Parathyroid adenoma (tissue), 2 donors: ENCODE results near the gene SPSB1.

Experiments
- H2AFZ ChIP-seq: fragments of 300-600 bp; sonication (generic); one replicate; pipeline ENCODE4 v1.7.0; 2017; ENCODE audit warnings: antibody characterized with exemption, mild to moderate bottlenecking
- H3K27ac ChIP-seq: fragments of 300-600 bp; sonication (generic); one replicate; pipeline ENCODE4 v1.7.0; 2017
- H3K27me3 ChIP-seq: fragments of 300-600 bp; sonication (generic); one replicate; pipeline ENCODE4 v1.7.0; 2017; ENCODE audit warnings: low read length; ENCODE audit not compliant: control insufficient read depth, insufficient read depth
- H3K36me3 ChIP-seq: fragments of 300-600 bp; sonication (generic); one replicate; pipeline ENCODE4 v1.7.0; 2017; ENCODE audit warnings: low read length; ENCODE audit not compliant: control insufficient read depth, insufficient read depth
- H3K4me1 ChIP-seq: fragments of 300-600 bp; sonication (generic); one replicate; pipeline ENCODE4 v1.7.0; 2017; ENCODE audit warnings: control low read depth
- H3K4me2 ChIP-seq: fragments of 300-600 bp; sonication (generic); one replicate; pipeline ENCODE4 v1.7.0; 2017; ENCODE audit warnings: low read length
- H3K4me3 ChIP-seq: fragments of 300-600 bp; sonication (generic); one replicate; pipeline ENCODE4 v1.7.0; 2017; ENCODE audit warnings: low read depth, low read length
- H3K79me2 ChIP-seq: fragments of 300-600 bp; sonication (generic); one replicate; pipeline ENCODE4 v1.7.0; 2017; ENCODE audit warnings: control low read depth
- H3K9ac ChIP-seq: fragments of 300-600 bp; sonication (generic); one replicate; pipeline ENCODE4 v1.7.0; 2017; ENCODE audit warnings: mild to moderate bottlenecking
- H3K9me3 ChIP-seq: fragments of 300-600 bp; sonication (generic); one replicate; pipeline ENCODE4 v1.7.0; 2017; ENCODE audit warnings: low read length; ENCODE audit not compliant: control insufficient read depth
- CTCF ChIP-seq: fragments of 300-600 bp; sonication (generic); IDR thresholded peaks from one replicate; pipeline ENCODE4 v1.7.0; 2017; ENCODE audit warnings: antibody characterized with exemption, mild to moderate bottlenecking
- donor health status: primary hyperparathyroidism.

Gene SPSB1

GRCh38 chr1:9292361-9293240 is at the start of gene SPSB1:
Gene SPSB1 (plus strand): TSS chr1:9292894. CDS start chr1:9355892, 62,998 bp downstream.
- H2AFZ ChIP-seq: peak within 1 kb of the TSS; percentile 73
- H3K27ac ChIP-seq: peak within 1 kb of the TSS; percentile 72
- H3K4me1 ChIP-seq: peaks cover 8% of the 10 kb centered on the region
- no peak within 1 kb of the TSS for H3K9ac ChIP-seq
- H3K79me2 ChIP-seq: peaks cover 3% of the 10 kb centered on the region
- H3K27me3 ChIP-seq: no peaks in the 10 kb centered on the region
- no peak for TF ChIP-seq CTCF
- no peaks in the 10 kb centered on the region for H3K9me3 ChIP-seq
- H3K36me3 ChIP-seq: no peaks in the 10 kb centered on the region
- peak within 1 kb of the TSS; percentile 84 for H3K4me2 ChIP-seq
- H3K4me3 ChIP-seq: peak within 1 kb of the TSS; percentile 71

- Histone ChIP-seq H3K79me2 (peaks cover 2% of the 10 kb centered on the region), H3K9ac (no peak overlapping the region), H3K4me3 (peak overlapping the region; percentile 48), H2AFZ (peak overlapping the region; percentile 64), H3K36me3 (no peaks in the 10 kb centered on the region), H3K4me1 (peaks cover 5% of the 10 kb centered on the region), H3K27ac (peak overlapping the region; percentile 80), H3K4me2 (peak overlapping the region; percentile 65), H3K27me3 (no peaks in the 10 kb centered on the region), H3K9me3 (no peaks in the 10 kb centered on the region)
- TF ChIP-seq CTCF: no peak
Observed at GRCh38 chr1:9243066-9243739, 49.5 kb upstream of the SPSB1 start.

GRCh38 chr1:9244501-9245229 is 48.0 kb upstream of the SPSB1 start:
- H3K4me2 ChIP-seq: peak overlapping the region; percentile 27
- H3K4me1 ChIP-seq: peaks cover 5% of the 10 kb centered on the region
- no peak overlapping the region for H3K9ac ChIP-seq
- no peak overlapping the region for H3K4me3 ChIP-seq
- no peak overlapping the region for H2AFZ ChIP-seq
- no peak overlapping the region for H3K27ac ChIP-seq
- H3K79me2 ChIP-seq: peaks cover 2% of the 10 kb centered on the region
- no peaks in the 10 kb centered on the region for H3K9me3 ChIP-seq
- H3K27me3 ChIP-seq: no peaks in the 10 kb centered on the region
- no peaks in the 10 kb centered on the region for H3K36me3 ChIP-seq
- TF ChIP-seq CTCF: no peak

GRCh38 chr1:9245230-9245619 is 47.5 kb upstream of the SPSB1 start:
- H3K27ac ChIP-seq: no peak overlapping the region
- H3K4me3 ChIP-seq: no peak overlapping the region
- peaks cover 2% of the 10 kb centered on the region for H3K79me2 ChIP-seq
- H3K27me3 ChIP-seq: no peaks in the 10 kb centered on the region
- no peak overlapping the region for H3K9ac ChIP-seq
- H3K4me2 ChIP-seq: no peak overlapping the region
- H2AFZ ChIP-seq: no peak overlapping the region
- H3K36me3 ChIP-seq: no peaks in the 10 kb centered on the region
- no peak for TF ChIP-seq CTCF
- H3K4me1 ChIP-seq: peaks cover 5% of the 10 kb centered on the region
- no peaks in the 10 kb centered on the region for H3K9me3 ChIP-seq
